IPS-15b (cell line): ENCODE data around the gene EPB42.
A peak's percentile ranks its signal among the peaks of the same experiment; 100 is the strongest.
"Not testable (repeated sequence)": the region's sequence is repeated elsewhere in the genome, so short reads cannot be mapped to it uniquely, and the experiment has no call there.

Source experiments
- H3K27me3 ChIP-seq: one replicate; pipeline ENCODE4 v1.6.1; 2013; ENCODE audit warnings: low read length; ENCODE audit not compliant: control insufficient read depth, insufficient read depth
- H3K36me3 ChIP-seq: one replicate; pipeline ENCODE4 v1.6.1; 2013; ENCODE audit warnings: low read length; ENCODE audit not compliant: control insufficient read depth, insufficient read depth
- H3K4me1 ChIP-seq: one replicate; pipeline ENCODE4 v1.6.1; 2013; ENCODE audit warnings: mild to moderate bottlenecking, low read length; ENCODE audit not compliant: control insufficient read depth, insufficient read depth
- H3K4me3 ChIP-seq: one replicate; pipeline ENCODE4 v1.5.1; 2013; ENCODE audit warnings: low read depth, low read length
- H3K9ac ChIP-seq: one replicate; pipeline ENCODE4 v1.6.1; 2013; ENCODE audit warnings: low read depth, mild to moderate bottlenecking, low read length
- H3K9me3 ChIP-seq: one replicate; pipeline ENCODE4 v1.6.1; 2013; ENCODE audit warnings: mild to moderate bottlenecking, low read length; ENCODE audit not compliant: control insufficient read depth, insufficient read depth

EPB42 gene

GRCh38 chr15:43190178-43190577 lies 30.6 kb downstream of the EPB42 start:
- Histone ChIP-seq H3K9me3 (no peaks in the 10 kb centered on the region), H3K36me3 (peaks cover 4% of the 10 kb centered on the region), H3K27me3 (no peaks in the 10 kb centered on the region), H3K4me3 (no peak overlapping the region), H3K9ac (no peak overlapping the region), H3K4me1 (no peaks in the 10 kb centered on the region)

DNA sequence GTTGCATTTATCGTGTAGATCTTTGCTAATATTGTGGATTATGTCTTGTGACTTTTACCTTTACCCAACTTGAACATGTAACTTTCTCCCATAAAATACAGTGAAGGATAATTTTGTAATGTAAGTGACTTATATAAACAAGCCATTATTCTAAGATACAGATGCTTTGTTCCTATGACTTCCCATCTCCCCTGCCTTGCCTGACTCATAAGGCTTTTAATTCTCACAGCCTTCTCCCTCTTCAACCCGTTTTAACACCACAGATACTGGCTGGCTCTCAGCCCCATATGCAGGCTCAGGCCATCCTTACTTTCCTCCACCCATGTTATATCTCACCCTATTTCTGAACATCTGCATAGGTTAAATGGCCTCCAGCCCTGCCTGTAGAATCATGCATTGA lies 31.5 kb downstream of the EPB42 start:
- peaks cover 4% of the 10 kb centered on the region for H3K36me3 ChIP-seq
- H3K27me3 ChIP-seq = no peaks in the 10 kb centered on the region
- H3K4me1 ChIP-seq = peaks cover 6% of the 10 kb centered on the region
- no peak overlapping the region for H3K4me3 ChIP-seq
- no peak overlapping the region for H3K9ac ChIP-seq
- no peaks in the 10 kb centered on the region for H3K9me3 ChIP-seq

GRCh38 chr15:43187544-43188155 lies 33.2 kb downstream of the EPB42 start:
- no peak overlapping the region for H3K9ac ChIP-seq
- peaks cover 6% of the 10 kb centered on the region for H3K4me1 ChIP-seq
- H3K4me3 ChIP-seq = no peak overlapping the region
- peaks cover 4% of the 10 kb centered on the region for H3K36me3 ChIP-seq
- no peaks in the 10 kb centered on the region for H3K27me3 ChIP-seq
- no peaks in the 10 kb centered on the region for H3K9me3 ChIP-seq

GRCh38 chr15:43186003-43186353 lies 34.8 kb downstream of the EPB42 start:
- H3K9me3 ChIP-seq = no peaks in the 10 kb centered on the region
- peaks cover 6% of the 10 kb centered on the region for H3K4me1 ChIP-seq
- H3K4me3 ChIP-seq = peak overlapping the region; percentile 83
- H3K27me3 ChIP-seq = no peaks in the 10 kb centered on the region
- H3K9ac ChIP-seq = peak overlapping the region; percentile 40
- peaks cover 3% of the 10 kb centered on the region for H3K36me3 ChIP-seq

- H3K4me3 ChIP-seq = peak within 1 kb of the TSS; percentile 83
- no peaks in the 10 kb centered on the region for H3K27me3 ChIP-seq
- H3K4me1 ChIP-seq = peaks cover 6% of the 10 kb centered on the region
- H3K9ac ChIP-seq = peak within 1 kb of the TSS; percentile 40
- no peaks in the 10 kb centered on the region for H3K9me3 ChIP-seq
- H3K36me3 ChIP-seq = no peaks in the 10 kb centered on the region
Measured at GRCh38 chr15:43185157-43186002, 35.4 kb downstream of the EPB42 start, which contains the start of gene CCNDBP1. TSS of gene CCNDBP1 (plus strand) at chr15:43185403. CDS start at chr15:43185499, 96 bp downstream.

GRCh38 chr15:43184407-43185124 lies 36.3 kb downstream of the EPB42 start:
- no peaks in the 10 kb centered on the region for H3K36me3 ChIP-seq
- no peaks in the 10 kb centered on the region for H3K9me3 ChIP-seq
- no peak overlapping the region for H3K9ac ChIP-seq
- H3K4me1 ChIP-seq = peaks cover 6% of the 10 kb centered on the region
- peak overlapping the region; percentile 30 for H3K4me3 ChIP-seq
- no peaks in the 10 kb centered on the region for H3K27me3 ChIP-seq

DNA sequence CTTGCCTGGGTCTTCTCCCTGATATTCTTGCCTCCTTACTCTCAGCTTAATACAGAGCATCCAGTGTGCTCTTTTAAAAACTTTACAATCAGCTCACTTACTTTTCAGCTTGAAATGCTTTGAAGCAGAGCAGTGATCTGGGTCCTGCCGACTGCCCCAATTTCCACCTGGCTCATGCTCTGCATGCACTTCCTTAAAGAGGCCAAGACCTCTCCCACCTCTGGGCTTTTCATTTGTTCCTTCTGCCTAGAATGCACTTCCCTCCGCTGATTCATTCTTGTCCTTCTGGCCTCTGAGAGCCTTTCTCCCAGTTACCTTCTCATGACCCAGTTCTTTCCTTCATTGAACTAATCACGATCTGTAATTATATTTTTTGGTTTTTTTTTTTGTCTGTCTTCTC lies 37.5 kb downstream of the EPB42 start:
- H3K4me3 ChIP-seq = no peak overlapping the region
- no peak overlapping the region for H3K9ac ChIP-seq
- peaks cover 6% of the 10 kb centered on the region for H3K4me1 ChIP-seq
- H3K36me3 ChIP-seq = no peaks in the 10 kb centered on the region
- H3K9me3 ChIP-seq = no peaks in the 10 kb centered on the region
- no peaks in the 10 kb centered on the region for H3K27me3 ChIP-seq

- H3K27me3 ChIP-seq, H3K9ac ChIP-seq, H3K4me1 ChIP-seq, H3K4me3 ChIP-seq, H3K9me3 ChIP-seq, H3K36me3 ChIP-seq: not testable (repeated sequence)
Measured at GRCh38 chr15:43177147-43177546, 43.7 kb downstream of the EPB42 start.

DNA sequence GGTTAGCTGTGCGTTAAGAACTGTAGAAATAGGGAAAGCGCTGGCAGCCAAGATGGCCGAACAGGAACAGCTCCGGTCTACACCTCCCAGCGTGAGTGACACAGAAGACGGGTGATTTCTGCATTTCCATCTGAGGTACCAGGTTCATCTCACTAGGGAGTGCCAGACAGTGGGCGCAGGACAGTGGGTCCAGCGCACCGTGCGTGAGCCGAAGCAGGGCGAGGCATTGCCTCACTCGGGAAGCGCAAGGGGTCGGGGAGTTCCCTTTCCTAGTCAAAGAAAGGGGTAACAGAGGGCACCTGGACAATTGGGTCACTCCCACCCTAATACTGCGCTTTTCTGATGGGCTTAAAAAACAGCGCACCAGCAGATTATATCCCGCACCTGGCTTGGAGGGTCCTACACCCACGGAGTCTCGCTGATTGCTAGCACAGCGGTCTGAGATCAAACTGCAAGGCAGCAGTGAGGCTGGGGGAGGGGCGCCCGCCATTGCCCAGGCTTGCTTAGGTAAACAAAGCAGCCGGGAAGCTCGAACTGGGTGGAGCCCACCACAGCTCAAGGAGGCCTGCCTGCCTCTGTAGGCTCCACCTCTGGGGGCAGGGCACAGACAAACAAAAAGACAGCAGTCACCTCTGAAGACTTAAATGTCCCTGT lies 45.0 kb downstream of the EPB42 start:
- not testable (repeated sequence) for H3K9ac ChIP-seq, H3K4me3 ChIP-seq, H3K9me3 ChIP-seq, H3K4me1 ChIP-seq, H3K36me3 ChIP-seq, H3K27me3 ChIP-seq

GRCh38 chr15:43169888-43170287 lies 50.9 kb downstream of the EPB42 start:
- Histone ChIP-seq H3K4me3 (no peak overlapping the region), H3K9me3 (no peaks in the 10 kb centered on the region), H3K36me3 (no peaks in the 10 kb centered on the region), H3K27me3 (no peaks in the 10 kb centered on the region), H3K9ac (no peak overlapping the region), H3K4me1 (peaks cover 5% of the 10 kb centered on the region)

GRCh38 chr15:43168192-43169107 lies 52.4 kb downstream of the EPB42 start:
- no peaks in the 10 kb centered on the region for H3K27me3 ChIP-seq
- no peak overlapping the region for H3K4me3 ChIP-seq
- no peaks in the 10 kb centered on the region for H3K9me3 ChIP-seq
- H3K9ac ChIP-seq = no peak overlapping the region
- H3K4me1 ChIP-seq = peaks cover 5% of the 10 kb centered on the region
- H3K36me3 ChIP-seq = no peaks in the 10 kb centered on the region
